ENCODE measurements around the gene KIF1C. TPM values are rescaled to one million over a fixed set of nuclear protein-coding genes. Genes with fewer than 3 reads are reported as not detected.

The KIF1C gene
- total and polyA plus RNA-seq, 8 donors, result 33.4 to 334 (median 87.3) TPM

GRCh38 chr17:5035315-5035714 is 37.6 kb downstream of the KIF1C start, which contains the start of gene SLC52A1:
TSS of gene SLC52A1 (minus strand) at chr17:5035426. CDS start at chr17:5034606, 820 bp downstream.
- H3K9me3 ChIP-seq, result no peaks in the 10 kb centered on the region
- peaks cover 0 to 34% (median 6%) of the 10 kb centered on the region in 3 donors for H3K27me3 ChIP-seq
- H3K36me3 ChIP-seq, result no peaks in the 10 kb centered on the region
- H3K27ac ChIP-seq, result no peak within 1 kb of the TSS
- H3K4me3 ChIP-seq, result peak within 1 kb of the TSS in 3 of 4 donors; percentile 5 to 43 (median 16)
- peak in 1 of 2 donors; percentile 45 for DNase-seq
- WGBS, 5 donors, result 5 to 10% (median 7%) methylated on average over 10 to 24 of the region's 24 CpGs
- intact Hi-C loops (cut with DNase I; ENCODE audit: low total_unique reads), result no loop called here
- H3K4me1 ChIP-seq, result peaks cover 0 to 26% (median 16%) of the 10 kb centered on the region in 4 donors
- no peak for TF ChIP-seq POLR2A (IDR thresholded peaks at IDR 0.05)
- no peak for TF ChIP-seq CTCF (IDR thresholded peaks at IDR 0.05)
- TF ChIP-seq EP300 (IDR thresholded peaks at IDR 0.05), result no peak
- TF ChIP-seq POLR2AphosphoS5 (IDR thresholded peaks at IDR 0.05), result no peak

GRCh38 chr17:5042157-5043022 is 44.6 kb downstream of the KIF1C start:
- no peaks in the 10 kb centered on the region for H3K9me3 ChIP-seq
- DNase-seq, result no peak
- peak overlapping the region in 1 of 5 donors; percentile 53 for H3K27ac ChIP-seq
- no peak overlapping the region for H3K4me3 ChIP-seq
- peaks cover 0 to 4% (median 0%) of the 10 kb centered on the region in 4 donors for H3K4me1 ChIP-seq
- H3K27me3 ChIP-seq, result peaks cover 0 to 1% (median 0%) of the 10 kb centered on the region in 3 donors
- intact Hi-C loops (cut with DNase I; ENCODE audit: low total_unique reads), result no loop called here
- TF ChIP-seq POLR2A (IDR thresholded peaks at IDR 0.05) (no peak), EP300 (IDR thresholded peaks at IDR 0.05) (no peak)
- H3K36me3 ChIP-seq, result no peaks in the 10 kb centered on the region
- 58 to 77% (median 69%) methylated on average over 15 of the region's 15 CpGs for WGBS, 5 donors

GRCh38 chr17:5043524-5043923 is 45.8 kb downstream of the KIF1C start:
- TF ChIP-seq POLR2A (IDR thresholded peaks at IDR 0.05) (no peak), CTCF (IDR thresholded peaks at IDR 0.05) (no peak), POLR2AphosphoS5 (IDR thresholded peaks at IDR 0.05) (no peak)
- intact Hi-C loops (cut with DNase I; ENCODE audit: low total_unique reads), result no loop called here

GRCh38 chr17:5044630-5045029 is 46.9 kb downstream of the KIF1C start:
- TF ChIP-seq EP300 (IDR thresholded peaks at IDR 0.05), result no peak
- intact Hi-C loops (cut with DNase I; ENCODE audit: low total_unique reads), result no loop called here
- H3K4me1 ChIP-seq, result peaks cover 0 to 12% (median 3%) of the 10 kb centered on the region in 4 donors
- no peak overlapping the region for H3K27ac ChIP-seq
- WGBS, 5 donors, result 69 to 89% (median 81%) methylated on average over 5 of the region's 5 CpGs
- H3K27me3 ChIP-seq, result no peaks in the 10 kb centered on the region
- no peak overlapping the region for H3K4me3 ChIP-seq
- H3K36me3 ChIP-seq, result no peaks in the 10 kb centered on the region
- no peaks in the 10 kb centered on the region for H3K9me3 ChIP-seq
- no peak for DNase-seq

More at GRCh38 chr17:5043524-5043923, 45.8 kb downstream of the KIF1C start:
- 93 to 100% (median 100%) methylated on average over 1 of the region's 1 CpG for WGBS, 5 donors
- Histone ChIP-seq H3K4me3 (no peak overlapping the region), H3K4me1 (peaks cover 0 to 7% (median 0%) of the 10 kb centered on the region in 4 donors), H3K9me3 (no peaks in the 10 kb centered on the region), H3K36me3 (no peaks in the 10 kb centered on the region), H3K27me3 (no peaks in the 10 kb centered on the region), H3K27ac (no peak overlapping the region)
- DNase-seq, result no peak

- no peaks in the 10 kb centered on the region for H3K27me3 ChIP-seq
Measured at GRCh38 chr17:5045496-5045895, 47.7 kb downstream of the KIF1C start.

More at GRCh38 chr17:5045496-5045895, 47.7 kb downstream of the KIF1C start:
- DNase-seq, result no peak
- no peak for TF ChIP-seq CTCF (IDR thresholded peaks at IDR 0.05)
- TF ChIP-seq POLR2AphosphoS5 (IDR thresholded peaks at IDR 0.05), result no peak
- no peak for TF ChIP-seq EP300 (IDR thresholded peaks at IDR 0.05)
- 80 to 87% (median 86%) methylated on average over 6 of the region's 6 CpGs for WGBS, 5 donors
- Histone ChIP-seq H3K27ac (no peak overlapping the region), H3K4me1 (peaks cover 0 to 21% (median 9%) of the 10 kb centered on the region in 4 donors), H3K36me3 (no peaks in the 10 kb centered on the region), H3K9me3 (no peaks in the 10 kb centered on the region), H3K4me3 (no peak overlapping the region)
- intact Hi-C loops (cut with DNase I; ENCODE audit: low total_unique reads), result no loop called here
